K562 (cell line): ENCODE measurements around the gene E2F2. TPM values are rescaled to one million over a fixed set of nuclear protein-coding genes. Genes with fewer than 3 reads are reported as not detected.

Source experiments
- ADNP ChIP-seq: fragments of 200-800 bp; sonication (Bioruptor generic); IDR thresholded peaks from 2 replicates; pipeline ENCODE4 v1.6.1; 2016; ENCODE audit warnings: missing genetic modification characterization, missing compliant biosample characterization
- BCOR ChIP-seq: fragments of 450-650 bp; IDR thresholded peaks from 2 replicates; pipeline ENCODE4 v1.6.1; 2016
- CBX8 ChIP-seq: fragments of 200-600 bp; sonication (generic); IDR thresholded peaks from 2 replicates; pipeline ENCODE4 v1.6.1; 2012; ENCODE audit warnings: borderline replicate concordance, mixed run types, low read depth, mild to moderate bottlenecking, moderate library complexity, mixed read lengths, low read length, control low read depth, inconsistent platforms; ENCODE audit not compliant: poor library complexity, severe bottlenecking; ENCODE audit errors: extremely low read depth
- KLF1 ChIP-seq: fragments of 450-650 bp; IDR thresholded peaks from 2 replicates; pipeline ENCODE4 v1.6.1; 2016; ENCODE audit warnings: missing genetic modification characterization, missing compliant biosample characterization
- NR2F6 ChIP-seq: fragments of 450-650 bp; formaldehyde crosslinking; IDR thresholded peaks from 2 replicates; pipeline ENCODE4 v1.4.0; 2020; ENCODE audit warnings: mild to moderate bottlenecking
- POLR3A ChIP-seq: IDR thresholded peaks from 2 replicates; pipeline ENCODE4 v1.6.1; 2011; ENCODE audit warnings: borderline replicate concordance, mild to moderate bottlenecking, moderate library complexity; ENCODE audit not compliant: insufficient read length, insufficient read depth; ENCODE audit errors: extremely low read depth
- PRPF4 ChIP-seq: fragments of 200-400 bp; formaldehyde crosslinking; IDR thresholded peaks from one replicate; pipeline ENCODE4 v1.6.1; 2017; ENCODE audit warnings: low read length, low read depth, mild to moderate bottlenecking; ENCODE audit not compliant: insufficient read depth, poor library complexity, severe bottlenecking
- RBM22 ChIP-seq: fragments of 200-400 bp; formaldehyde crosslinking; IDR thresholded peaks from 2 replicates; pipeline ENCODE4 v1.6.1; 2018; ENCODE audit warnings: low read length, low read depth; ENCODE audit not compliant: poor library complexity, severe bottlenecking
- SMARCA4 ChIP-seq: fragments of 450-650 bp; IDR thresholded peaks from 2 replicates; pipeline ENCODE4 v1.6.1; 2016
- SRSF3 ChIP-seq: fragments of 200-400 bp; formaldehyde crosslinking; IDR thresholded peaks from 2 replicates; pipeline ENCODE4 v1.6.1; 2016; ENCODE audit warnings: mild to moderate bottlenecking, low read length, moderate library complexity; ENCODE audit not compliant: insufficient read depth
- ZNF174 ChIP-seq: fragments of 250-450 bp; sonication (Bioruptor Pico); IDR thresholded peaks from 2 replicates; pipeline ENCODE4 v1.4.0; 2020; ENCODE audit warnings: mild to moderate bottlenecking
- polyA plus RNA-seq, 8 experiments: library from polyadenylated mRNA; depleted of rRNA in 4 of 8; stranded (reverse) in 5 of 8; unstranded in 3 of 8; fragments of >200 nt; fragmentation: Nextera tagmentation in 2 of 8; fragmentation: Illumina TruSeq in 1 of 8; extraction: Ambion mirVana in 2 of 8; extraction: Trizol in 1 of 8; gene quantifications; 2 replicates each; pipeline versions ENCODE4 v1.2.1 to v1.2.3, GENCODE V29; 2011 to 2014; ENCODE audit warnings: inconsistent platforms in 1 of 8, missing spikeins in 1 of 8
- total RNA-seq, 7 experiments: library from RNA; depleted of rRNA in 6 of 7; stranded (reverse); fragments of >200 nt in 6 of 7; fragmentation: Illumina TruSeq in 2 of 7; extraction: Trizol in 2 of 7; gene quantifications; 2 replicates each; pipeline versions ENCODE4 v1.2.1 to v1.2.3, GENCODE V29; 2011 to 2021; ENCODE audit warnings: low replicate concordance in 1 of 7
- TF ChIP-seq, protein P1 (sequence below): fragments of 250-450 bp; sonication (Bioruptor Pico); IDR thresholded peaks from 2 replicates; pipeline ENCODE4 v1.8.0; 2022; ENCODE audit warnings: inconsistent platforms, mild to moderate bottlenecking, moderate library complexity, borderline replicate concordance
- TF ChIP-seq, protein P2 (sequence below): fragments of 450-650 bp; IDR thresholded peaks from 2 replicates; pipeline ENCODE4 v1.6.1; 2017; ENCODE audit warnings: antibody characterized with exemption
- TF ChIP-seq, protein P3 (sequence below): sonication (generic); IDR thresholded peaks from 2 replicates; pipeline ENCODE4 v1.6.1; 2016
- TF ChIP-seq, protein P4 (sequence below): sonication (generic); formaldehyde crosslinking; IDR thresholded peaks from 2 replicates; pipeline ENCODE4 v1.8.0; 2022; ENCODE audit warnings: mild to moderate bottlenecking, missing genetic modification reagents

Gene E2F2
- total and polyA plus RNA-seq, 9 of the 15 experiments (the other 6 are each of a cell fraction or from before 2014, with no cell fraction given) = 3.1 to 25.3 (median 11.4) TPM

DNA sequence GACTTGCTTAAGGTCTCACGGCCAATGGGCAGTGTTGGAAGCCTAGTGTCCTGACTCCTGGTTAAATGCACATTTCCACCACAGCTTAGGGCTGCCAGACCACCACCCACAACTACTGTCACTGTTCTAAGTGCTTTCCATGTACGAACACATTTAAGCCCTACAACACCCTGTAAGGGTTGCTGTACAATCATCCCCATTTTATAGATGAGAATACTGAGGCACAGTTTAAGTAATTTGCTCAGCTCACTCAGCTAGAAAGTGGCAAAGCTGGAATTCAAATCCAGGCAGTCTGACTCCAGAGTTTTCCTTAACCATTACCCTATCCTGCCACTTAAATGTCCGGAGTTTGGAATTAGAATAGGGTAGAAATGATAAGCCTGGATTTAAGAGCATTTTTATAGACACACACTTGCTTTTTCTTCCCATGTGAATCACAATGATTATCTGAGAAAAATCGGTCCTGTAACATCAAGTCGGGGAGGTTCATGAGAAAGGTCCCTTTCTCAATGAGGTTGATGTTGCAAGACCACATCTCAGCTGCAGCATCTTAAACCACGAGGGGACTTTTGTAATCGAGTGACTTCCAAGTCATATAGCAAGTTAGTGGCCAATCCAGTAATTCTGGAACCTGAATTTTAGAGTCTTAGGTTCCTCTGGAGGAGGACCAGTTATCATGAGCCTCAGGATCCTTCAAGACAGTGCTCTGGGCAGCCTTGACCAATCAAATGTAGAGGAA, 8.6 kb downstream of the E2F2 start (continued):
- no peak for TF ChIP-seq POLR3A
- TF ChIP-seq PRPF4 = no peak
- TF ChIP-seq KLF1 (tag) = no peak
- TF ChIP-seq BCOR = peak; percentile 90
- no peak for TF ChIP-seq RBM22
- no peak for TF ChIP-seq ZNF174 (CRISPR knock-in tag)
- TF ChIP-seq ADNP (tag) = peak; percentile 68
- TF ChIP-seq, protein P1, sequence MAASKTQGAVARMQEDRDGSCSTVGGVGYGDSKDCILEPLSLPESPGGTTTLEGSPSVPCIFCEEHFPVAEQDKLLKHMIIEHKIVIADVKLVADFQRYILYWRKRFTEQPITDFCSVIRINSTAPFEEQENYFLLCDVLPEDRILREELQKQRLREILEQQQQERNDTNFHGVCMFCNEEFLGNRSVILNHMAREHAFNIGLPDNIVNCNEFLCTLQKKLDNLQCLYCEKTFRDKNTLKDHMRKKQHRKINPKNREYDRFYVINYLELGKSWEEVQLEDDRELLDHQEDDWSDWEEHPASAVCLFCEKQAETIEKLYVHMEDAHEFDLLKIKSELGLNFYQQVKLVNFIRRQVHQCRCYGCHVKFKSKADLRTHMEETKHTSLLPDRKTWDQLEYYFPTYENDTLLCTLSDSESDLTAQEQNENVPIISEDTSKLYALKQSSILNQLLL (CRISPR knock-in tag) = no peak
- TF ChIP-seq NR2F6 (CRISPR knock-in tag) = no peak
- TF ChIP-seq, protein P2, sequence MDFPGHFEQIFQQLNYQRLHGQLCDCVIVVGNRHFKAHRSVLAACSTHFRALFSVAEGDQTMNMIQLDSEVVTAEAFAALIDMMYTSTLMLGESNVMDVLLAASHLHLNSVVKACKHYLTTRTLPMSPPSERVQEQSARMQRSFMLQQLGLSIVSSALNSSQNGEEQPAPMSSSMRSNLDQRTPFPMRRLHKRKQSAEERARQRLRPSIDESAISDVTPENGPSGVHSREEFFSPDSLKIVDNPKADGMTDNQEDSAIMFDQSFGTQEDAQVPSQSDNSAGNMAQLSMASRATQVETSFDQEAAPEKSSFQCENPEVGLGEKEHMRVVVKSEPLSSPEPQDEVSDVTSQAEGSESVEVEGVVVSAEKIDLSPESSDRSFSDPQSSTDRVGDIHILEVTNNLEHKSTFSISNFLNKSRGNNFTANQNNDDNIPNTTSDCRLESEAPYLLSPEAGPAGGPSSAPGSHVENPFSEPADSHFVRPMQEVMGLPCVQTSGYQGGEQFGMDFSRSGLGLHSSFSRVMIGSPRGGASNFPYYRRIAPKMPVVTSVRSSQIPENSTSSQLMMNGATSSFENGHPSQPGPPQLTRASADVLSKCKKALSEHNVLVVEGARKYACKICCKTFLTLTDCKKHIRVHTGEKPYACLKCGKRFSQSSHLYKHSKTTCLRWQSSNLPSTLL = no peak
- TF ChIP-seq, protein P3, sequence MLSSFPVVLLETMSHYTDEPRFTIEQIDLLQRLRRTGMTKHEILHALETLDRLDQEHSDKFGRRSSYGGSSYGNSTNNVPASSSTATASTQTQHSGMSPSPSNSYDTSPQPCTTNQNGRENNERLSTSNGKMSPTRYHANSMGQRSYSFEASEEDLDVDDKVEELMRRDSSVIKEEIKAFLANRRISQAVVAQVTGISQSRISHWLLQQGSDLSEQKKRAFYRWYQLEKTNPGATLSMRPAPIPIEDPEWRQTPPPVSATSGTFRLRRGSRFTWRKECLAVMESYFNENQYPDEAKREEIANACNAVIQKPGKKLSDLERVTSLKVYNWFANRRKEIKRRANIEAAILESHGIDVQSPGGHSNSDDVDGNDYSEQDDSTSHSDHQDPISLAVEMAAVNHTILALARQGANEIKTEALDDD = no peak
- no peak for TF ChIP-seq SMARCA4
- TF ChIP-seq SRSF3 = no peak
- TF ChIP-seq CBX8 = no peak
- TF ChIP-seq, protein P4, sequence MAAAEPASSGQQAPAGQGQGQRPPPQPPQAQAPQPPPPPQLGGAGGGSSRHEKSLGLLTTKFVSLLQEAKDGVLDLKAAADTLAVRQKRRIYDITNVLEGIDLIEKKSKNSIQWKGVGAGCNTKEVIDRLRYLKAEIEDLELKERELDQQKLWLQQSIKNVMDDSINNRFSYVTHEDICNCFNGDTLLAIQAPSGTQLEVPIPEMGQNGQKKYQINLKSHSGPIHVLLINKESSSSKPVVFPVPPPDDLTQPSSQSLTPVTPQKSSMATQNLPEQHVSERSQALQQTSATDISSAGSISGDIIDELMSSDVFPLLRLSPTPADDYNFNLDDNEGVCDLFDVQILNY (CRISPR knock-in tag) = no peak
